Karpas-422 (cell line): Measurements from ENCODE around the gene SRL. TPM values are rescaled to one million over a fixed set of nuclear protein-coding genes. Genes with fewer than 3 reads are reported as not detected.
"Not testable (repeated sequence)": the region's sequence is repeated elsewhere in the genome, so short reads cannot be mapped to it uniquely, and the experiment has no call there.

Experiments used
- DNase-seq: peaks from one replicate; pipeline ENCODE4 v3.0.0-alpha.2; 2015
- H2AFZ ChIP-seq: fragments of 200-600 bp; sonication (generic); 2 replicates; pipeline ENCODE4 v1.6.1; 2014; ENCODE audit warnings: antibody characterized with exemption, low read length, mixed read lengths
- H3K27ac ChIP-seq: fragments of 200-600 bp; sonication (generic); 2 replicates; pipeline ENCODE4 v1.5.1; 2014; ENCODE audit warnings: mild to moderate bottlenecking, low read length, moderate library complexity
- H3K27me3 ChIP-seq: fragments of 200-600 bp; sonication (generic); 2 replicates; pipeline ENCODE4 v1.6.1; 2014; ENCODE audit warnings: low read length, mixed read lengths
- H3K36me3 ChIP-seq: fragments of 200-600 bp; sonication (generic); 2 replicates; pipeline ENCODE4 v1.6.1; 2014; ENCODE audit warnings: low read length, mixed read lengths; ENCODE audit not compliant: insufficient read depth
- H3K4me1 ChIP-seq: fragments of 200-600 bp; sonication (generic); 2 replicates; pipeline ENCODE4 v1.6.1; 2014; ENCODE audit warnings: mild to moderate bottlenecking, low read length, mixed read lengths
- H3K4me2 ChIP-seq: fragments of 200-600 bp; sonication (generic); 2 replicates; pipeline ENCODE4 v1.6.1; 2014; ENCODE audit warnings: low read length, low read depth, mild to moderate bottlenecking; ENCODE audit not compliant: poor library complexity, severe bottlenecking
- H3K4me3 ChIP-seq: fragments of 200-600 bp; sonication (generic); 2 replicates; pipeline ENCODE4 v1.5.1; 2014; ENCODE audit warnings: mild to moderate bottlenecking, antibody characterized with exemption, low read length, mixed read lengths
- H3K79me2 ChIP-seq: fragments of 200-600 bp; sonication (generic); 2 replicates; pipeline ENCODE4 v1.6.1; 2014; ENCODE audit warnings: mild to moderate bottlenecking, low read length, mixed read lengths
- H3K9ac ChIP-seq: fragments of 200-600 bp; sonication (generic); 2 replicates; pipeline ENCODE4 v1.6.0; 2014; ENCODE audit warnings: low read length
- H3K9me2 ChIP-seq: fragments of 200-600 bp; sonication (generic), shearing (Covaris generic); replicated peaks from 2 replicates; pipeline ENCODE4 v1.6.0; 2014; ENCODE audit warnings: mild to moderate bottlenecking, low read length, moderate library complexity; ENCODE audit not compliant: insufficient read depth
- H3K9me3 ChIP-seq: fragments of 300-700, 200-600 bp; sonication (generic); 2 replicates; pipeline ENCODE4 v1.6.1; 2014; ENCODE audit warnings: low read length, mixed read lengths
- H4K20me1 ChIP-seq: fragments of 200-600 bp; sonication (generic); 2 replicates; pipeline ENCODE4 v1.6.1; 2014; ENCODE audit warnings: mild to moderate bottlenecking, antibody characterized with exemption, low read length, low read depth; ENCODE audit not compliant: insufficient read depth
- total RNA-seq: library from RNA; depleted of rRNA; stranded (reverse); fragments of >200 nt; shearing (Covaris generic); gene quantifications from 2 replicates; pipeline ENCODE4 v1.2.3, GENCODE V29; 2014; ENCODE audit warnings: low replicate concordance

Gene SRL
- total RNA-seq, 1 experiment from 2014 or later, result 0.11 TPM

- peak overlapping the region; percentile 21; the same call in 1 of the 2 replicates for H3K27ac ChIP-seq
- H3K4me2 ChIP-seq, result peak overlapping the region; percentile 76
- H3K4me3 ChIP-seq, result peak overlapping the region; percentile 65
- H3K9me2 ChIP-seq, result no peaks in the 10 kb centered on the region
- DNase-seq, result peak; percentile 100
- H3K79me2 ChIP-seq, result no peaks in the 10 kb centered on the region
- peaks cover 14% of the 10 kb centered on the region for H3K4me1 ChIP-seq
- no peaks in the 10 kb centered on the region for H3K27me3 ChIP-seq
- peak overlapping the region; percentile 69; the same call in 1 of the 2 replicates for H2AFZ ChIP-seq
- H4K20me1 ChIP-seq, result no peaks in the 10 kb centered on the region
- H3K9me3 ChIP-seq, result no peaks in the 10 kb centered on the region
- H3K36me3 ChIP-seq, result no peaks in the 10 kb centered on the region
- H3K9ac ChIP-seq, result peak overlapping the region; percentile 69
These were observed 11.7 kb upstream of the SRL start for GRCh38 chr16:4253394-4254150.

GRCh38 chr16:4253012-4253393 lies 11.1 kb upstream of the SRL start:
- H3K4me1 ChIP-seq, result peaks cover 14% of the 10 kb centered on the region
- not testable (repeated sequence) for H3K9me3 ChIP-seq, H3K9me2 ChIP-seq

GRCh38 chr16:4249530-4250308 lies 7.8 kb upstream of the SRL start:
- Histone ChIP-seq H3K4me3 (no peak overlapping the region), H3K27me3 (no peaks in the 10 kb centered on the region), H3K4me1 (peaks cover 14% of the 10 kb centered on the region)

More at GRCh38 chr16:4253012-4253393, 11.1 kb upstream of the SRL start:
- not testable (repeated sequence) for H3K27ac ChIP-seq, H3K36me3 ChIP-seq, H3K27me3 ChIP-seq, H3K79me2 ChIP-seq, H4K20me1 ChIP-seq, DNase-seq
- H3K4me2 ChIP-seq, result peak overlapping the region; percentile 76
- H3K9ac ChIP-seq, result peak overlapping the region; percentile 69
- H3K4me3 ChIP-seq, result peak overlapping the region; percentile 65
- peak overlapping the region; percentile 69; the same call in 1 of the 2 replicates for H2AFZ ChIP-seq

GRCh38 chr16:4247460-4247784 lies 5.5 kb upstream of the SRL start:
- no peaks in the 10 kb centered on the region for H3K9me3 ChIP-seq
- H3K79me2 ChIP-seq, result no peaks in the 10 kb centered on the region
- no peaks in the 10 kb centered on the region for H3K36me3 ChIP-seq
- H3K9ac ChIP-seq, result no peak overlapping the region
- no peak overlapping the region for H3K27ac ChIP-seq
- no peak for DNase-seq
- peaks cover 10% of the 10 kb centered on the region for H3K4me1 ChIP-seq
- H3K27me3 ChIP-seq, result no peaks in the 10 kb centered on the region
- no peaks in the 10 kb centered on the region for H3K9me2 ChIP-seq
- H2AFZ ChIP-seq, result no peak overlapping the region
- H4K20me1 ChIP-seq, result no peaks in the 10 kb centered on the region
- H3K4me2 ChIP-seq, result no peak overlapping the region
- no peak overlapping the region for H3K4me3 ChIP-seq

More at GRCh38 chr16:4249530-4250308, 7.8 kb upstream of the SRL start:
- Histone ChIP-seq H3K27ac (no peak overlapping the region), H3K9me2 (no peaks in the 10 kb centered on the region), H3K79me2 (no peaks in the 10 kb centered on the region), H3K9ac (no peak overlapping the region), H4K20me1 (no peaks in the 10 kb centered on the region), H3K9me3 (no peaks in the 10 kb centered on the region), H3K4me2 (no peak overlapping the region), H3K36me3 (no peaks in the 10 kb centered on the region), H2AFZ (no peak overlapping the region)
- no peak for DNase-seq

- no peak for DNase-seq
- Histone ChIP-seq H3K27me3 (no peaks in the 10 kb centered on the region), H3K4me2 (no peak overlapping the region), H3K36me3 (no peaks in the 10 kb centered on the region), H3K9me3 (no peaks in the 10 kb centered on the region), H2AFZ (no peak overlapping the region), H3K9me2 (no peaks in the 10 kb centered on the region), H3K4me1 (peaks cover 10% of the 10 kb centered on the region), H3K27ac (no peak overlapping the region), H4K20me1 (no peaks in the 10 kb centered on the region), H3K4me3 (no peak overlapping the region), H3K9ac (no peak overlapping the region), H3K79me2 (no peaks in the 10 kb centered on the region)
These were observed 5.0 kb upstream of the SRL start for GRCh38 chr16:4246777-4247459.

GRCh38 chr16:4245077-4245791 lies 3.4 kb upstream of the SRL start:
- DNase-seq, result no peak
- Histone ChIP-seq H2AFZ (no peak overlapping the region), H3K9ac (no peak overlapping the region), H3K9me2 (no peaks in the 10 kb centered on the region), H4K20me1 (no peaks in the 10 kb centered on the region), H3K4me3 (no peak overlapping the region), H3K79me2 (no peaks in the 10 kb centered on the region), H3K27me3 (no peaks in the 10 kb centered on the region), H3K9me3 (no peaks in the 10 kb centered on the region), H3K4me1 (peaks cover 10% of the 10 kb centered on the region), H3K36me3 (no peaks in the 10 kb centered on the region), H3K27ac (no peak overlapping the region), H3K4me2 (no peak overlapping the region)

GRCh38 chr16:4244254-4245076 lies 2.6 kb upstream of the SRL start:
- peak; percentile 53 for DNase-seq
- no peak overlapping the region for H2AFZ ChIP-seq
- H3K9ac ChIP-seq, result no peak overlapping the region
- H3K27me3 ChIP-seq, result no peaks in the 10 kb centered on the region
- H3K9me2 ChIP-seq, result no peaks in the 10 kb centered on the region
- H3K79me2 ChIP-seq, result no peaks in the 10 kb centered on the region
- no peak overlapping the region for H3K4me2 ChIP-seq
- H3K9me3 ChIP-seq, result no peaks in the 10 kb centered on the region
- no peak overlapping the region for H3K27ac ChIP-seq
- no peaks in the 10 kb centered on the region for H4K20me1 ChIP-seq
- H3K4me3 ChIP-seq, result no peak overlapping the region
- no peaks in the 10 kb centered on the region for H3K36me3 ChIP-seq
- H3K4me1 ChIP-seq, result peaks cover 3% of the 10 kb centered on the region
